H1 (cell line): Measurements from ENCODE around the gene POLR3A. TPM values are rescaled to one million over a fixed set of nuclear protein-coding genes. Genes with fewer than 3 reads are reported as not detected.

Experiments used
- CTCF ChIA-PET: fragments of 300-600 bp; sonication (Branson Sonifier 250); formaldehyde crosslinking; loops from one replicate; lab custom pipeline; 2021; ENCODE audit not compliant: partially characterized antibody; lab: Charles Lee
- POLR2A ChIA-PET: fragments of 300-600 bp; sonication (Branson Sonifier 250); formaldehyde crosslinking; loops from one replicate; lab custom pipeline; 2021; ENCODE audit warnings: inconsistent platforms; ENCODE audit not compliant: partially characterized antibody; lab: Charles Lee
- DNase-seq, 2 experiments: peaks; one replicate each; pipeline versions ENCODE4 v3.0.0 to v3.0.0-alpha.2; 2010 to 2022; ENCODE audit warnings: low spot score in 2 of 2, low read depth in 1 of 2, mixed read lengths in 1 of 2
- FAIRE-seq: peaks from 2 replicates; lab custom pipeline; 2011; peaks lifted over from hg19 to GRCh38; lab: Jason Lieb, UNC
- H2AFZ ChIP-seq: 2 replicates; pipeline ENCODE4 v1.8.1; 2012; ENCODE audit warnings: low read length, inconsistent platforms
- H2AK5ac ChIP-seq: 2 replicates; pipeline ENCODE4 v1.6.1; 2013; ENCODE audit warnings: low read depth, low read length
- H2BK120ac ChIP-seq: replicated peaks from 2 replicates; pipeline ENCODE3; 2013; ENCODE audit warnings: low read depth, low read length, inconsistent platforms
- H2BK12ac ChIP-seq: 2 replicates; pipeline ENCODE4 v1.6.1; 2013; ENCODE audit warnings: low read depth, low read length
- H2BK15ac ChIP-seq: 2 replicates; pipeline ENCODE4 v1.6.1; 2013; ENCODE audit warnings: low read length
- H2BK20ac ChIP-seq: 2 replicates; pipeline ENCODE4 v1.6.1; 2013; ENCODE audit warnings: low read length
- H2BK5ac ChIP-seq: 2 replicates; pipeline ENCODE4 v1.6.1; 2013; ENCODE audit warnings: low read depth, low read length
- H3K14ac ChIP-seq: 2 replicates; pipeline ENCODE4 v1.6.1; 2013; ENCODE audit warnings: inconsistent platforms; ENCODE audit not compliant: insufficient read length
- H3K18ac ChIP-seq: 2 replicates; pipeline ENCODE4 v1.6.1; 2013; ENCODE audit warnings: low read length; ENCODE audit errors: extremely low read depth
- H3K23ac ChIP-seq: 2 replicates; pipeline ENCODE4 v1.6.1; 2013; ENCODE audit warnings: inconsistent platforms; ENCODE audit not compliant: insufficient read length
- H3K23me2 ChIP-seq: 2 replicates; pipeline ENCODE4 v1.6.1; 2013; ENCODE audit warnings: low read depth, low read length
- H3K27ac ChIP-seq: 2 replicates; pipeline ENCODE4 v1.6.1; 2011; ENCODE audit warnings: low read depth, low read length, inconsistent platforms
- H3K27me3 ChIP-seq, 4 experiments: replicated peaks in 1 of 4; 1 replicate in 1 of 4; 2 replicates in 3 of 4; pipeline versions ENCODE4 v1.6.1 to v1.8.1; 2011 to 2013; ENCODE audit warnings: low read length in 3 of 4, mild to moderate bottlenecking in 3 of 4, inconsistent platforms in 2 of 4, mixed read lengths in 2 of 4, moderate library complexity in 1 of 4; ENCODE audit not compliant: control insufficient read depth in 3 of 4, insufficient read depth in 3 of 4; ENCODE audit errors: extremely low read depth in 1 of 4
- H3K36me3 ChIP-seq, 4 experiments: 2 replicates each; pipeline versions ENCODE4 v1.6.1 to v1.8.1; 2011 to 2013; ENCODE audit warnings: mild to moderate bottlenecking in 4 of 4, low read length in 3 of 4, moderate library complexity in 2 of 4, control low read depth in 1 of 4, inconsistent platforms in 1 of 4; ENCODE audit not compliant: insufficient read depth in 4 of 4, control insufficient read depth in 2 of 4
- H3K4ac ChIP-seq: replicated peaks from 2 replicates; pipeline ENCODE3; 2013; ENCODE audit warnings: low read length, low read depth, mixed read lengths, inconsistent platforms; ENCODE audit not compliant: insufficient read length
- H3K4me1 ChIP-seq, 4 experiments: replicated peaks in 1 of 4; 1 replicate in 1 of 4; 2 replicates in 3 of 4; pipeline versions ENCODE4 v1.6.1 to v1.8.1; 2011 to 2013; ENCODE audit warnings: low read length in 3 of 4, inconsistent platforms in 2 of 4, mixed read lengths in 1 of 4; ENCODE audit not compliant: insufficient read depth in 4 of 4, control insufficient read depth in 3 of 4
- H3K4me2 ChIP-seq, 2 experiments: 2 replicates each; pipeline versions ENCODE4 v1.6.1 to v1.8.1; 2011 to 2013; ENCODE audit warnings: low read depth in 2 of 2, low read length in 2 of 2, control low read depth in 1 of 2, inconsistent platforms in 1 of 2, mild to moderate bottlenecking in 1 of 2; ENCODE audit not compliant: insufficient read depth in 1 of 2
- H3K4me3 ChIP-seq, 4 experiments: fragments of 200-600, 300-600 bp in 1 of 4; sonication (generic), shearing (Covaris generic), sonication (Bioruptor Twin) in 1 of 4; 2 replicates each; pipeline versions ENCODE4 v1.5.1 to v1.8.1; 2011 to 2016; ENCODE audit warnings: low read length in 4 of 4, low read depth in 3 of 4, control low read depth in 2 of 4, inconsistent platforms in 2 of 4, mild to moderate bottlenecking in 2 of 4, mixed read lengths in 1 of 4, moderate library complexity in 1 of 4; ENCODE audit not compliant: insufficient read depth in 2 of 4; ENCODE audit errors: extremely low read depth in 1 of 4
- H3K56ac ChIP-seq: replicated peaks from 2 replicates; pipeline ENCODE3; 2013; ENCODE audit warnings: low read depth, mild to moderate bottlenecking, mixed read lengths, low read length, inconsistent platforms; ENCODE audit not compliant: insufficient read length
- H3K79me1 ChIP-seq: 2 replicates; pipeline ENCODE4 v1.6.1; 2013; ENCODE audit warnings: low read depth, low read length, control low read depth
- H3K79me2 ChIP-seq, 2 experiments: 2 replicates each; pipeline versions ENCODE4 v1.6.1 to v1.8.1; 2012 to 2013; ENCODE audit warnings: low read length in 2 of 2, mild to moderate bottlenecking in 2 of 2, inconsistent platforms in 1 of 2; ENCODE audit not compliant: insufficient read depth in 2 of 2, control insufficient read depth in 1 of 2
- H3K9ac ChIP-seq, 4 experiments: replicated peaks in 1 of 4; 1 replicate in 1 of 4; 2 replicates in 3 of 4; pipeline versions ENCODE4 v1.6.1 to v1.8.1; 2011 to 2013; ENCODE audit warnings: low read depth in 3 of 4, low read length in 3 of 4, control low read depth in 2 of 4, mild to moderate bottlenecking in 2 of 4, moderate library complexity in 2 of 4, inconsistent platforms in 1 of 4; ENCODE audit errors: extremely low read depth in 1 of 4
- H3K9me3 ChIP-seq, 2 experiments: 2 replicates each; pipeline versions ENCODE4 v1.6.1 to v1.8.1; 2012 to 2013; ENCODE audit warnings: mild to moderate bottlenecking in 2 of 2, moderate library complexity in 2 of 2, control low read depth in 1 of 2, inconsistent platforms in 1 of 2, low read depth in 1 of 2, low read length in 1 of 2, mixed read lengths in 1 of 2; ENCODE audit not compliant: insufficient read depth in 2 of 2
- H4K20me1 ChIP-seq, 2 experiments: replicated peaks in 1 of 2; 2 replicates each; pipeline versions ENCODE3 to v1.8.1; 2011 to 2013; ENCODE audit warnings: inconsistent platforms in 2 of 2, low read length in 2 of 2, mild to moderate bottlenecking in 1 of 2; ENCODE audit not compliant: insufficient read depth in 2 of 2, control insufficient read depth in 1 of 2
- H4K5ac ChIP-seq: 2 replicates; pipeline ENCODE4 v1.6.1; 2013; ENCODE audit warnings: low read length, low read depth, mixed read lengths, inconsistent platforms; ENCODE audit not compliant: insufficient read length
- H4K8ac ChIP-seq: 2 replicates; pipeline ENCODE4 v1.8.0; 2013; ENCODE audit warnings: mild to moderate bottlenecking, moderate library complexity, low read length, inconsistent platforms; ENCODE audit not compliant: insufficient read depth; ENCODE audit errors: extremely low read depth
- H4K91ac ChIP-seq: replicated peaks from 2 replicates; pipeline ENCODE3; 2013; ENCODE audit warnings: low read length, mixed read lengths, inconsistent platforms; ENCODE audit not compliant: insufficient read length
- BACH1 ChIP-seq: IDR thresholded peaks from 2 replicates; pipeline ENCODE4 v1.6.1; 2012; ENCODE audit warnings: low read length, improper control_type of control experiment
- CREB1 ChIP-seq: IDR thresholded peaks from 2 replicates; pipeline ENCODE4 v1.6.1; 2012; ENCODE audit warnings: inconsistent platforms
- WGBS, 2 experiments: shearing (Covaris generic) in 1 of 2; methylation state at CpG; one replicate each; pipeline versions ENCODE4 v1.1.6 to v1.1.7; 2013 to 2015; ENCODE audit warnings: low lambda C conversion rate in 2 of 2, mixed read lengths in 2 of 2, inconsistent platforms in 1 of 2, low coverage in 1 of 2, missing lambda C conversion rate in 1 of 2; ENCODE audit not compliant: insufficient replicate concordance in 2 of 2, insufficient coverage in 1 of 2, insufficient read length in 1 of 2; ENCODE audit errors: extremely low coverage in 1 of 2, missing lambda C conversion rate in 1 of 2; 5-methylcytosine and 5-hydroxymethylcytosine counted together
- polyA plus RNA-seq, 7 experiments: library from polyadenylated mRNA; depleted of rRNA in 3 of 7; stranded (reverse) in 5 of 7; unstranded in 2 of 7; fragments of >200 nt in 5 of 7; fragments of 200-250 nt in 2 of 7; gene quantifications; 1 replicate in 5 of 7; 2 replicates in 1 of 7; 4 replicates in 1 of 7; pipeline versions ENCODE4 v1.2.1 to v1.2.3, GENCODE V29; 2011 to 2013; ENCODE audit warnings: missing spikeins in 2 of 7, mixed read lengths in 2 of 7
- total RNA-seq: library from RNA; stranded (reverse); fragmentation: NEBNext Ultra II Directional; extraction: Animal tissue kit (Norgen Biotek cat#: 25700); gene quantifications from 2 replicates; pipeline ENCODE4 v1.2.1, GENCODE V29; 2021

Gene POLR3A
- total and polyA plus RNA-seq, 2 of the 8 experiments (the other 6 are each of a cell fraction or from before 2014, with no cell fraction given): 11.3 to 38.6 TPM

- Histone ChIP-seq H3K4ac (no peak overlapping the region), H3K14ac (no peak overlapping the region), H3K27me3 (no peaks in the 10 kb centered on the region), H3K79me2 (no peaks in the 10 kb centered on the region), H3K4me2 (no peak overlapping the region), H2BK15ac (no peak overlapping the region), H2BK12ac (no peak overlapping the region), H4K8ac (no peak overlapping the region), H3K18ac (no peak overlapping the region), H2AFZ (no peak overlapping the region), H3K23ac (no peak overlapping the region), H2BK120ac (no peak overlapping the region), H3K56ac (no peak overlapping the region), H3K79me1 (no peaks in the 10 kb centered on the region), H4K91ac (no peak overlapping the region), H4K20me1 (no peaks in the 10 kb centered on the region), H3K23me2 (no peaks in the 10 kb centered on the region), H3K9me3 (no peaks in the 10 kb centered on the region), H3K27ac (no peak overlapping the region), H3K9ac (no peak overlapping the region), H4K5ac (no peak overlapping the region), H3K4me3 (no peak overlapping the region), H2BK20ac (no peak overlapping the region), H2BK5ac (no peak overlapping the region; the same call in 1 of the 2 replicates), H2AK5ac (no peak overlapping the region), H3K4me1 (peaks cover 0 to 2% (median 0%) of the 10 kb centered on the region in 4 experiments; a peak in 2 of 7 replicates), H3K36me3 (peaks cover 7 to 54% (median 35%) of the 10 kb centered on the region in 4 experiments; a peak in 7 of 8 replicates)
- POLR2A ChIA-PET: no interaction called here
- DNase-seq (no peak), FAIRE-seq (no peak)
- 85% methylated on average over 3 of the region's 3 CpGs; no CpG with 5 or more reads in 1 of the 2 experiments for WGBS, 2 experiments
- no peak for TF ChIP-seq CREB1
- TF ChIP-seq BACH1: no peak
- CTCF ChIA-PET: interaction anchor here (1.7 kb wide), 1 partner anchor 19 kb away, joined by 4 read pairs; no protein-coding TSS in a partner anchor
Measured at GRCh38 chr10:77993620-77994019, 35.7 kb downstream of the POLR3A start.
